Tibial nerve (tissue), 4 donors: ENCODE measurements around the gene ZFAND2A. TPM values are rescaled to one million over a fixed set of nuclear protein-coding genes. Genes with fewer than 3 reads are reported as not detected.

Source experiments
- DNase-seq, 2 donors: peaks; one replicate each; pipeline ENCODE4 v3.0.0-alpha.2; 2019; ENCODE audit warnings: low spot score in 2 of 2
- H3K27ac ChIP-seq, 4 donors: fragments of 200-600 bp; sonication (generic) in 3 of 4; one replicate each; pipeline ENCODE4 v1.5.1; 2017 to 2019; ENCODE audit warnings: mild to moderate bottlenecking in 1 of 4
- H3K27me3 ChIP-seq, 2 donors: fragments of 200-600 bp; sonication (generic) in 1 of 2; one replicate each; pipeline versions ENCODE4 v1.5.1 to v1.6.0; 2017 to 2019
- H3K36me3 ChIP-seq, 3 donors: fragments of 200-600 bp; sonication (generic); one replicate each; pipeline ENCODE4 v1.5.1; 2018 to 2019
- H3K4me1 ChIP-seq, 4 donors: fragments of 200-600 bp; sonication (generic) in 3 of 4; one replicate each; pipeline ENCODE4 v1.5.1; 2017 to 2019
- H3K4me3 ChIP-seq, 4 donors: fragments of 200-600 bp; sonication (generic) in 3 of 4; one replicate each; pipeline ENCODE4 v1.5.1; 2017 to 2019; ENCODE audit warnings: mild to moderate bottlenecking in 1 of 4, moderate library complexity in 1 of 4
- H3K9me3 ChIP-seq, 4 donors: fragments of 200-600 bp; sonication (generic) in 3 of 4; one replicate each; pipeline ENCODE4 v1.5.1; 2017 to 2019
- CTCF ChIP-seq, 5 experiments: fragments of 200-600 bp in 3 of 5; fragments of 450-650 bp in 2 of 5; sonication (generic) in 3 of 5; IDR thresholded peaks; one replicate each; pipeline ENCODE4 v1.5.1; 2016 to 2019; ENCODE audit warnings: antibody characterized with exemption in 5 of 5, mild to moderate bottlenecking in 3 of 5, moderate library complexity in 2 of 5
- EP300 ChIP-seq, 2 donors: sonication (generic); formaldehyde crosslinking; IDR thresholded peaks; one replicate each; pipeline ENCODE4 v1.6.1; 2017; ENCODE audit warnings: antibody characterized with exemption in 2 of 2, mild to moderate bottlenecking in 1 of 2
- POLR2A ChIP-seq, 2 donors: fragments of 450-650 bp; IDR thresholded peaks; one replicate each; pipeline ENCODE4 v1.6.1; 2017; ENCODE audit warnings: antibody characterized with exemption in 2 of 2, mild to moderate bottlenecking in 2 of 2, moderate library complexity in 2 of 2
- WGBS, 2 donors: methylation state at CpG; one replicate each; pipeline ENCODE4 v1.1.5; 2018; 5-methylcytosine and 5-hydroxymethylcytosine counted together
- total RNA-seq, 4 donors: library from RNA; depleted of rRNA; stranded (reverse); fragments of >200 nt; gene quantifications; one replicate each; pipeline ENCODE4 v1.1.0, GENCODE V29; 2016

ZFAND2A gene
- total RNA-seq, 4 donors from 2014 or later, result 29.7 to 36.8 (median 33.7) TPM

- no peaks in the 10 kb centered on the region for H3K4me1 ChIP-seq
- H3K36me3 ChIP-seq, result peaks cover 0 to 12% (median 0%) of the 10 kb centered on the region in 3 donors
- TF ChIP-seq CTCF (IDR thresholded peaks at IDR 0.05), result no peak
- no peak for TF ChIP-seq POLR2A (IDR thresholded peaks at IDR 0.05)
- TF ChIP-seq EP300 (IDR thresholded peaks at IDR 0.05), result no peak
- DNase-seq, result no peak
- H3K4me3 ChIP-seq, result no peak overlapping the region
- H3K27me3 ChIP-seq, result no peaks in the 10 kb centered on the region
- H3K27ac ChIP-seq, result no peak overlapping the region
- H3K9me3 ChIP-seq, result no peaks in the 10 kb centered on the region
- WGBS, 2 donors, result 53 to 85% methylated on average over 4 to 9 of the region's 9 CpGs
Observed at GRCh38 chr7:1112109-1112508, 47.9 kb downstream of the ZFAND2A start.

- Histone ChIP-seq H3K27ac (no peak overlapping the region), H3K4me1 (no peaks in the 10 kb centered on the region), H3K27me3 (no peaks in the 10 kb centered on the region), H3K9me3 (no peaks in the 10 kb centered on the region), H3K36me3 (peaks cover 0 to 12% (median 0%) of the 10 kb centered on the region in 3 donors), H3K4me3 (no peak overlapping the region)
- TF ChIP-seq POLR2A (IDR thresholded peaks at IDR 0.05) (no peak), EP300 (IDR thresholded peaks at IDR 0.05) (no peak), CTCF (IDR thresholded peaks at IDR 0.05) (no peak)
- 87 to 90% methylated on average over 3 of the region's 3 CpGs for WGBS, 2 donors
- DNase-seq, result no peak
Observed at GRCh38 chr7:1111156-1111555, 48.8 kb downstream of the ZFAND2A start.

GRCh38 chr7:1110358-1110757 is 49.6 kb downstream of the ZFAND2A start:
- peaks cover 0 to 12% (median 0%) of the 10 kb centered on the region in 3 donors for H3K36me3 ChIP-seq
- DNase-seq, result no peak
- TF ChIP-seq CTCF (IDR thresholded peaks at IDR 0.05) (no peak), EP300 (IDR thresholded peaks at IDR 0.05) (no peak), POLR2A (IDR thresholded peaks at IDR 0.05) (no peak)
- 83 to 90% methylated on average over 28 of the region's 28 CpGs for WGBS, 2 donors
- H3K4me3 ChIP-seq, result no peak overlapping the region
- H3K4me1 ChIP-seq, result no peaks in the 10 kb centered on the region
- no peaks in the 10 kb centered on the region for H3K27me3 ChIP-seq
- no peaks in the 10 kb centered on the region for H3K9me3 ChIP-seq
- H3K27ac ChIP-seq, result no peak overlapping the region

- WGBS, 2 donors, result 93% methylated on average over 44 to 55 of the region's 55 CpGs
- no peaks in the 10 kb centered on the region for H3K27me3 ChIP-seq
- no peaks in the 10 kb centered on the region for H3K4me1 ChIP-seq
- no peak for TF ChIP-seq POLR2A (IDR thresholded peaks at IDR 0.05)
- TF ChIP-seq EP300 (IDR thresholded peaks at IDR 0.05), result no peak
- TF ChIP-seq CTCF (IDR thresholded peaks at IDR 0.05), result no peak
- no peak overlapping the region for H3K27ac ChIP-seq
- H3K36me3 ChIP-seq, result peaks cover 0 to 12% (median 0%) of the 10 kb centered on the region in 3 donors
- H3K4me3 ChIP-seq, result no peak overlapping the region
- no peaks in the 10 kb centered on the region for H3K9me3 ChIP-seq
- DNase-seq, result no peak
Observed at GRCh38 chr7:1109581-1110310, 50.2 kb downstream of the ZFAND2A start.

GRCh38 chr7:1108264-1108920 is 51.6 kb downstream of the ZFAND2A start:
- Histone ChIP-seq H3K9me3 (no peaks in the 10 kb centered on the region), H3K4me1 (no peaks in the 10 kb centered on the region), H3K36me3 (peaks cover 0 to 12% (median 0%) of the 10 kb centered on the region in 3 donors), H3K27me3 (no peaks in the 10 kb centered on the region), H3K4me3 (no peak overlapping the region), H3K27ac (no peak overlapping the region)
- TF ChIP-seq POLR2A (IDR thresholded peaks at IDR 0.05), result no peak
- TF ChIP-seq CTCF (IDR thresholded peaks at IDR 0.05), result no peak
- 81 to 89% methylated on average over 18 to 23 of the region's 30 CpGs for WGBS, 2 donors
- DNase-seq, result no peak
